GM18907 (cell line): ENCODE data around the gene SEMA4C.
A peak's percentile ranks its signal among the peaks of the same experiment; 100 is the strongest.
"Not testable (repeated sequence)": the region's sequence is repeated elsewhere in the genome, so short reads cannot be mapped to it uniquely, and the experiment has no call there.

Source experiments
- ATAC-seq: cut with Tn5 transposase; IDR thresholded peaks from one replicate; pipeline ENCODE4 v1.9.1; 2021; ENCODE audit warnings: mild to moderate bottlenecking, moderate library complexity; ENCODE audit not compliant: unreplicated experiment

Gene SEMA4C

DNA sequence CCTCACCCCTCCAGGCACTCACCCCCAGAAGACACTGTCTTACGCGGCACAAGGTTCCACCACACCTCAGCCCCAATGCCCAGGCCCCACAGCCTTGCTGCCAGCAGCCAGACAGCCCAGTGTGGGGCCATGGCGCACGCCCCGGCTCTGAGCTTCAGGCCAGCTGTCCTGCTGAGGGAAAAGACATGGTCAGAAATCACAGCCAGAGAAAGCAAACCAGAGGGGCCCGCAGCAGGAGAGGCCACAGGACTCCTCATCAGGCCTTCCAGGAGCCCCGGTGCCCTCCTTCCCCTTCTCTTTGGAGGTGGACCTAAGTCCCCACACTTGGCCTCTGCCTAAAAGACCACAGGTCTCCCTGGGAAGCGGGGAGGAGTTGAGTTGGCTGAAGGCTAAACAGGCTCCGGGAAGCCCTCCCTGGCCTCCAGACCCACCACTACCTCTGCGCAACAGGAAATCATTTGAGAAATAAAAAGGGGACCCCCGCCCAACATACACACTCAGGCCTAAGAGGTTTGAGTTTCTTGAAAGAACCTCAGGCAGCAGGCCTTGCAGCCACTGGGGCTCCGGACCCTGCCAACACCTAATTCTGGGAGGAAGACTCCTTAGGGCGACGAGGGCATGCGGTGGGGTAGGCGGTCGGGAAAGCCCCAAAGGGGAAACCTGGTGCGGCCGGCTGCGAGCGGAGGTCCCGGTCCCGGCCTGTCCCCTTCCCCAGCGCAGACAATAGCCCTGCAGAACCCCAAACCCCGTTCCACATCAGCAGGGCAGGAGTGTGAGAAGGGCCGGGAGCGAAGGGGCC lies 1.9 kb downstream of the SEMA4C start:
- ATAC-seq, result peak; percentile 24

- no peak for ATAC-seq
Observed at GRCh38 chr2:96866986-96867755, 2.7 kb downstream of the SEMA4C start.

- no peak for ATAC-seq
Observed at GRCh38 chr2:96866586-96866985, 3.3 kb downstream of the SEMA4C start.

GRCh38 chr2:96866149-96866548 lies 3.7 kb downstream of the SEMA4C start:
- ATAC-seq, result no peak

DNA sequence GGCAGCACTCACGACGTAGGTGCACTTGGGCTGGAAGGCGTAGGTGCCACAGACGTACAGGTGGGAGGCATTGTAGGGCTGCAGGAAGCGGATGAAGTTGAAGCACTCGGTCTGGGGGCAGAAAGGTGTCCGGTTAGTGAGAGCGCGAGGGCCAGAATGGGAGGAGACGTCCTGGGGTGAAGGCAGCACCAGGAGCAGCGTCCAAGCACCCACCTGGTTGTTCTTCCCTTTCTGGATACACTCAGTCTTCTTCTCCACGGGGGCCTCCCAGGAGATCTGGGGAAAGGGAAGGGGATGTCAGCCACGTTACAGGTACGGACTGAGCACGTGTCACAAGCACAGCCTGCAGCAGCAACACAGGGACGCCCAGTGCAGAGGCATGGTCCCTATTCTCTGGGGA lies 4.2 kb downstream of the SEMA4C start:
- no peak for ATAC-seq

DNA sequence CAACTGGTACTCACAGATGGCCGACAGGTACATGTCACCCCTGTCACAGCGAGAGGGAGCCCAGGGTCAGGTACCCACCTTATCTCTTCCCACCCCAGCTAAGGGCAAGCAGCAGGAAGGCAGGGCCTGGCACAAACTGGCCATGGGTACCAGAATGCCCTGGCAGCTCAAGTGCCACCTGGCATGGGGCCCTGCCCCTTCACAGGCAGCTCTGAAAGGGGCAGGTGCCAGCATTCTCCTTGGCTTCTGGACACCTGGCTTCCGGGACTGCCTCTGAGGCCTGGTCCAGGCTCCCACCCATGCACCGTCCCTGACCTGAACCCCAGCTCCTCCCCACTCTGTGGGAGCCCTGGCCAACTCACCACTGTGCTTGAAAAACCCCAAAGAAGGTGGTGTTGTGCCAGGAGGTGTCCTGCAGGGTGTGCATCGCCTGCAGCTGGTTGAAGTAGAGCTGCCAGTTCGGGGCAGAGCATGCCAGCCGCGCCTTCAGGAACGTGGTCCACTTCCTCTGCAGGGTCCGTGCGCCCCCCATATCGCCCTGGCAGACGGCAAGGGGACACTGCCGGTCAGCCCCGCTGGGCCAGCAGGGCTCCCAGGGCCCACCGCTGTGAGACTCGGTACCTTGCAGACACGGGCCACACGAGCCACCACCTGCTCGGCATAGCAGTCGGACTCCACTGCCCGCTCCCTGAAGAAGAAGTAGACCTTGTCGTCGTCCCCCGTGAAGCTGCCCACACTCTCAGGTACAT lies 5.4 kb downstream of the SEMA4C start:
- ATAC-seq, result no peak

GRCh38 chr2:96863575-96864342 lies 6.1 kb downstream of the SEMA4C start:
- ATAC-seq, result no peak

- not testable (repeated sequence) for ATAC-seq
Observed at GRCh38 chr2:96863056-96863455, 6.8 kb downstream of the SEMA4C start.

DNA sequence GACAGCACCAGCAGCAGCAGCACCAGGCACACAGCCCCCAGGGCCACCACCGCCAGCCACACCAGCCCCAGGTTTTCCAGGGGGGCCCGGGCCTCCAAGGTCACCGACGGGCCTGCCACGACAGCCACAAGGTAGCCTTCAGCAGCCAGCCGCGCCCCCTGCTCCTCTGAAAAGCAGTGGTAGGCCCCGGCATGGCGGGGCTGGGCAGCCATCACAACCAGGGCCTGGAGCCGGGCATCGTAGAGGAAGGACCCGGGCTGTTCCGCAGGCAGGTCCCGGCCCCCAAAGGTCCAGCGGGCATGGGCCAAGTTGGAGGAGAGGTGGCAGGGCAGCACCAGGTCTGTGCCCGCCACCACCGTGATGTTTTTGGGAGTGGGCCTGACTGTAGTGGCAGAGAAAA lies 8.8 kb downstream of the SEMA4C start:
- ATAC-seq, result no peak

- ATAC-seq, result no peak
Observed at GRCh38 chr2:96860065-96861029, 9.5 kb downstream of the SEMA4C start.

DNA sequence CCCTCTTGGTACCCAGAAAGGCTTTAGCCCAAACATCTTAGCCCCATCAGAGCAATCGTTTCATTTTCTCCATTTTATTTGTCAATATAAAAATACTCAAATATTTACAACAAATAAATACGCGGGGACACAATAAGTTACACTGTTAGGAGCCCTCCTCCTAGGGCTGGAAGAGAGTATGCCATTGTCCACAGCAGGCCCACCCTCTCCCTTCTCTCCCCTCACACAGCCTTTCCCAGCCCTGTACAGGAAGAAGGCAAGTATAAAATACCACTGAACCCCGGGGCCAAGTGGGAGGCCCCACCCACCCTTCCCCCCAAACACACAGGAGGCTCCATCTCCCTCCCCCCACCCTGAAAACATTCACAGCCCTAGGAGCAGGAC lies 10.2 kb downstream of the SEMA4C start:
- ATAC-seq, result no peak

GRCh38 chr2:96859099-96859649 lies 10.7 kb downstream of the SEMA4C start:
- ATAC-seq, result no peak

GRCh38 chr2:96857667-96858372 lies 12.1 kb downstream of the SEMA4C start, which contains the start of gene ANKRD39:
Gene ANKRD39, minus strand, starts transcription at chr2:96858016. Its CDS starts 29 bp downstream, at chr2:96857987.
- ATAC-seq, result peak; percentile 89

DNA sequence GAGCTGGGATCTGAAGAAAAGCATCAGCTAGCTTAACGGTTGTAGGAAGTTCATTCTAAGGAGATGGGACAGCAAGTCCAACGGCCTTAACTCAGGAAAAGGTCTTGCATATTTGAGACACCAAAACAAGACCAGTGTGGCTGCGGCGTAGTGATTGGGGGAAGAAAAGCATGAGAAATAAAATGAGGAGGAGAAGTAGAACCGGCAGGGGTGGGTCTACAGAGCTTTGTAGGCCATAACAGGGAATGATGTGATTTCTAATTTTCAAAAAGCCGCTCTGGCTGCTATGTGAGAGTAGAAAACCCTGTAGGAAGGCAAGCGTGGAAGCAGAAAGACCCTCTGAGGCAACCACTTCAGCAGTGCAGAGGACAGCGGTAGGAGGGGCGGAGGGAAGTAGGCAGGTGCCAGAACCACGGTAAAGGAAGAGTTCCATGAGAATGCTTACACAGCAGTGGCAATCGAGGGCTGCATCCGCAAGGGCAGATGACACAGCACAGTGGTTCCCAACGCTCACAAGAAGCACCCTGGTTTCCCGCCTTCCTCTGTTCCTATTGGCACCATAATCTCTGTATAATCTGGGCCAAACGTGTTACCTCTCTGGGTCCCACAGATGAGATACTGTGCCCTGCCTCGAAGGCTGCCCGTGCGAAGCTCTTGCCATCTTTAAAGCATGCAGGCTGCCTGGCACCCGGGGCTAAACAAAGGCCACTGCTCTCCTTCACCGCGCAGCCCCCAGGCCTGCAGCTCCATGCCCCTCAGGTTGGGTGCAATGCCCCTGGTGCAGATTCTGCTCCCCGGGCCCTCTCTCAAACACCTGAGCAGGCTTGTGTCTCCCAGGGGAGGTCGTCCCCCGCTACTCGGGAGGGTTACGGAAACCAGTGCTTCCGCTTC lies 12.9 kb downstream of the SEMA4C start:
- ATAC-seq, result no peak

- ATAC-seq, result no peak
Observed at GRCh38 chr2:96853321-96853720, 16.6 kb downstream of the SEMA4C start.

DNA sequence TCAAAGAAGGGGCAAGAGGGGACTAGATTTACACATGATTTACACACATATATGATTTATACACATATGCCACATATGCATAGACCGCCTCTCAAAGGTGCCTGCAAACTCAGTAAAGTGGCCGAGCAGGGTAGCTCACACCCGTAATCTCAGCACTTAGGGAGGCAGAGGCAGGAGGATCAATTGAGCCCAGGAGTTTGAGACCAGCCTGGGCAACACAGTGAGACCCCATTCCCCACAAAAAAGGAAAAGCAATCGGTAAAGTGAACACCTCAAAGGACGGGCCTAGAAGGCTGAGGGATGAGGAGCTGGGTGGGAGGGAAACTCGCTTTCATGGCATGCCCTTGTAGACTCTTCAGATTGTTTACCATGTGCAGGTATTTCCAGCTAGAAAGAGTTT lies 17.2 kb downstream of the SEMA4C start:
- ATAC-seq, result no peak

GRCh38 chr2:96848264-96848663 lies 21.6 kb downstream of the SEMA4C start:
- no peak for ATAC-seq

DNA sequence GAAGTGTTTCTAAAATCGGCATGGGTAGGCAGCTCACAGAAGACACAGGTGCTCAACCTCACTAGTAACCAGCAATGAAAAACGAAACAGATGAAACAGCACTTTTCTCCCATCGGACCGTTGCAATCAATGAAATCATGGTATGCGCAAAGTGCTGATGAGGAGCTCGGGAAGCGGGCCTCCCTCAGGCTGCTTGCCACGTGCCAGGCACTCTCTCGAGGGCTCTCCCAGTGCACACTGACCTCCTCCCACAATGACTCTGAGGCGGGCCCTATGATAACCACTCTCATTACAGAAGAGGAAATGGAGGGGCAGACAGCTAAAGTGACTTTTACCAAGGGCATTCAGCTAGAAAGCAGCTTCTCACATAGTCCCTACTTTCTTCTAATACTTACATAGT lies 22.3 kb downstream of the SEMA4C start:
- ATAC-seq, result no peak
